GM12873 (cell line): ENCODE measurements around the gene ABLIM2.

Source experiments
- TF ChIP-seq, protein P1 (sequence below): IDR thresholded peaks from 2 replicates; pipeline ENCODE4 v1.5.1; 2012; ENCODE audit warnings: low read depth, mild to moderate bottlenecking, moderate library complexity, low read length, control low read depth; ENCODE audit not compliant: insufficient read depth; ENCODE audit errors: missing control alignments

The ABLIM2 gene

DNA sequence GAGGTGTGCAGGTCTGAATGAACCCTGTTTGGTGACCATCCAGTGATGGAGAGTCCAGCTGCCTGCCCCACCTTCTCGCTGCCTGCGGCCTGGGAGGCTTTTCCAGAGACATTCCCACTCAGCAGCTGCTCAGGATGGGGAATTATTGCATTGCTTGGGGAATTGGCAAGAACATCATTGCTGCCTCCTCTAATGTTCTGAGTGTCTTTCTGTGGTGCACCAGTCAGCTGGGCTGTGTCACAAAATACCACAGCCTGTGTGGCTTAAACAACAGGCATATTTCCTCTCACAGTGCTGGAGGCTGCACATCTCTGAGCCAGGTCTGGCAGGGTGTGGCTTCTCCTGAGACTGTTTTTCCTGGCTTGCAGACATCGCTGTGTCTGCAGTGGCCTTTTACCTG lies 132.2 kb downstream of the ABLIM2 start:
- TF ChIP-seq, protein P1, sequence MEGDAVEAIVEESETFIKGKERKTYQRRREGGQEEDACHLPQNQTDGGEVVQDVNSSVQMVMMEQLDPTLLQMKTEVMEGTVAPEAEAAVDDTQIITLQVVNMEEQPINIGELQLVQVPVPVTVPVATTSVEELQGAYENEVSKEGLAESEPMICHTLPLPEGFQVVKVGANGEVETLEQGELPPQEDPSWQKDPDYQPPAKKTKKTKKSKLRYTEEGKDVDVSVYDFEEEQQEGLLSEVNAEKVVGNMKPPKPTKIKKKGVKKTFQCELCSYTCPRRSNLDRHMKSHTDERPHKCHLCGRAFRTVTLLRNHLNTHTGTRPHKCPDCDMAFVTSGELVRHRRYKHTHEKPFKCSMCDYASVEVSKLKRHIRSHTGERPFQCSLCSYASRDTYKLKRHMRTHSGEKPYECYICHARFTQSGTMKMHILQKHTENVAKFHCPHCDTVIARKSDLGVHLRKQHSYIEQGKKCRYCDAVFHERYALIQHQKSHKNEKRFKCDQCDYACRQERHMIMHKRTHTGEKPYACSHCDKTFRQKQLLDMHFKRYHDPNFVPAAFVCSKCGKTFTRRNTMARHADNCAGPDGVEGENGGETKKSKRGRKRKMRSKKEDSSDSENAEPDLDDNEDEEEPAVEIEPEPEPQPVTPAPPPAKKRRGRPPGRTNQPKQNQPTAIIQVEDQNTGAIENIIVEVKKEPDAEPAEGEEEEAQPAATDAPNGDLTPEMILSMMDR, result no peak

DNA sequence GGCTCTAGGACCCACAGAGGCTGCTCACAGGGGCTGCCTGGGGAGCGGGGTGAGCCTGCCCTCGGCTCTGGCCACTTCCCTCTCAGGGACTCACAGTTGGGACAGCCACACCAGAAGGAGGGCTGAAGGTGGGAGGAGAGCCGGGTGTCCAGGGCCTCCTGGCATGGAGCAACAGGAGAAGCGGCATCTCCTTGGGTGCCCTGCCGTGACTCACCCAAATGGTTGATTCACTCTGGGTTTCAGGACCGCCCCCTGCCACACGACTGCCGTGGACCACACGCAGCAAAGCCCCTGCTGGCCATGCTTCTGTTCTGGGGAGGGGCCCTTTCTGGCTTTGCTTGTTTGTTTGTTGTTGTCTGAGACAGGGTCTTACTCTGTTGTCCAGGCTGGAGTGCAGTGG lies 132.9 kb downstream of the ABLIM2 start:
- TF ChIP-seq, protein P1, result no peak

DNA sequence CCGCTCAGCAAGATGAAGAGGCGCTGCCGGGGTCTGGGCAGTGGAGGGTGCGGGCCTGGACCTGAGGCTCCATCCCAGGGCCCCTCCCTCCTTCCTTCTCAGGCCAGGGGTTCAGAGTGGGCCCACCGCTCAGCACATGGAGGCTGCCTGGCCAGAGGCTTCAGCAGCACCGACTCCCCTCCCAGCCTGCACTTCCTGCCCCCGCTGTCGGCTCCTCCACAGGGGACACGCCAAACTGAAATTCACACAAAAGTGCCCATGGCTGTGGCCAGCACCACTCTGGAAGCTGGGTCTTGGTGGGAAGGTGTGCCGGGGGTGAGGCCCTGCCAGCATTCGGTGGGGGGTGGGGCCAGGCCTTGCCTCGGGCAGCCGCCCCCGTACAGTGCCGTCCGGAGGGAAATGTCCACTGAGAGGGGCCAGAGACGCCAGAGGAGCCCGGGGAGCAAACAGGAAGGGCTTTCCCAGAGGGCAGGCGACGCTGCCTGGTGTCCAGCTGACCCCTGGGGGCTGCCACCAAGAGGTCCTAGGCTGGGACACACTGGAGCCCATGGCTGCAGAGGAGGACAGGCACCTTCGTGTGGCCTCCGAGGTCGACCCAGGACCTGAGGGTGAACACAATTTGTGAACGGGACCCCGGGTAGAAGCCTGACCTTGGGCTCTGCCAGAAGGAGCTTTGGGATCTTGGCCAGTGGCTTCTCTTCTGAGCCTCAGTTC lies 134.4 kb downstream of the ABLIM2 start:
- TF ChIP-seq, protein P1, result no peak

DNA sequence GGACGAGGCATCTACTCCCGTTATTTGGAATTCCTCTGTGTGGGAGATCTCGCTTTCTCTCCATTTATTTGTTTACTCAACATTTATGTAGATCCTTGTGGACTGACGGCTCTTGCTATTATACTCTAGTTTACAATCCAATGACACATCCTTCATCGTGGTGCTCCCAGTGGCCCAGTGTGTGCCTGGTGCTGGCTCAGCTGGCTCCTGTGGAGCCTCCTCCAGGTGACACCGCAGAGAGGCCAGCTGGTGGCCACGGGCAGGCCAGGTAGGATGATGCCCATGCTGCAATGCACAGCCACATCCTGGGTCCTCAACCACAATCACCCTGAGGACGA lies 134.9 kb downstream of the ABLIM2 start:
- TF ChIP-seq, protein P1, result no peak

DNA sequence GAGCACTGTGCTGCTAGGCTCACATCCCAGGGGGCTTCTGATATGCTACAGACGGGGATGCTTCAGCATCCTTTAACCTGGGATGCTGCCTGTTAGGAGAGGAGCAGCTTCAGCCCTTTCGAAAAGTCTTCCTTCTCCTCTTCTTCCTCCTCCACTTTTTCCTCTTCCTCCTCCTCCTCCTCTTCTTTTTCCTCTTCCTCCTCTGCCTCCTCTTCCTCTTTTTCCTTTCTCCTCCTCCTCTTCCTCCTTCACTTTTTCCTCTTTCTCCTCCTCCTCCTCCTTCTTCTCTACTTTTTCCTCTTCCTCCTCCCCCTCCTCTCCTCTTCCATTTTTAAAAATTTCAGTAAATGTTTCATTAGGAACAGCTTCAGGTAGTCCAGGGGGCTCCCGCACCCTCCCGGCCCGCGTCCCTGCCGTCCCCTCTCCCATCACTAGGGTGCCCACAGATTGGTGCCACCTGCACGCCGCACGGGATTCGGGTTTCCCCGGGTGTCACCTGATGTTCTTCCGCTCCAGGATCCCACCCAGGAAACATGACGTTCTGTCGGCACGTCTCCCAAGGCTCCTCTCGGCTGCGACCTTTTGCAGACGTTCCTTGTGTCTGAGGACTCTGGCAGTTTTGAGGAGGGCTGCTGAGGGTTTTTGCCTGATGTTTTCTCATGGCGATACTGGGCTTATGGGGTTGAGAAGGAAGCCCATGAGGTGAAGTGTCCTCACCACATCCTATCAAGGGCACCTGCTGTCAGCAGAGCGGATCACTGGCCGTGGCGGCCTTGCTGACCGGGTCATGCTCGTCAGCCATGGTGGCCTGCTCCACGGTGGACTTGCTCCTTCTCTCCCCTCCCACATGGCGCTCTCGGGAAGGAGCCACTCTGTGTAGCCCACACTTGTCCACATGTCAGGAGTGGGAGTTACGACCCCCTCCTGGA lies 135.6 kb downstream of the ABLIM2 start:
- TF ChIP-seq, protein P1, result no peak

DNA sequence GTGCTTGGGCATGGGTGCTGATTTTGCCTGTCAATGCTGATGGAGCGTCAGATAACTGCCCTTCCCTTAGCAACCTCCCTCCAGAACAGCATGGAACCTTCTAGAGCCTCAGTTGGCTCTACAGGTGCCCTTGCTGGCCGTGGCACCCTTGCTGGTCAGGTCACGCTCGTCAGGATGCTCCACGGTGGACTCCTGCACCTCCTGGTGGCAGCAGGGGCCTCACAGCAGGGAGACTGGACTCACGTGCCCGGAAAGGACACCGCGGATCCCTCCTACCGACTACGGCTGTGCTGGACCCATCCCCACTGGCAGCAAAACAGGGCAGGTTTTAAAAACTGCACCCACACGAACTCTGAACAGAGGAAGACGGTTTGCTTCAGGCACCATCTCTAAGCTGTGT lies 136.8 kb downstream of the ABLIM2 start:
- TF ChIP-seq, protein P1, result no peak
